A549 (cell line): ENCODE results near the gene CLSTN2.

Source experiments
- HOXB13 ChIP-seq: fragments of 250-450 bp; sonication (Bioruptor Pico); IDR thresholded peaks from 2 replicates; pipeline ENCODE4 v1.5.0; 2020; ENCODE audit warnings: low read depth, mild to moderate bottlenecking, moderate library complexity
- MAZ ChIP-seq: fragments of 150-350 bp; IDR thresholded peaks from 2 replicates; pipeline ENCODE4 v1.6.1; 2014; ENCODE audit warnings: antibody characterized with exemption, low read depth, low read length, borderline replicate concordance
- POLR2A ChIP-seq: IDR thresholded peaks from 2 replicates; pipeline ENCODE4 v1.6.1; 2012; ENCODE audit warnings: mild to moderate bottlenecking, low read length
- POLR2AphosphoS2 ChIP-seq: conservative IDR thresholded peaks from 2 replicates; pipeline ENCODE4 v1.6.1; 2012; ENCODE audit warnings: low read length, improper control_type of control experiment, inconsistent platforms
- RAD21 ChIP-seq, 2 experiments: fragments of >200 bp in 1 of 2; sonication (Bioruptor Twin) in 1 of 2; formaldehyde crosslinking in 1 of 2; IDR thresholded peaks in 1 of 2; conservative IDR thresholded peaks in 1 of 2; 2 replicates in 1 of 2; 3 replicates in 1 of 2; pipeline ENCODE4 v1.6.1; 2012 to 2018; ENCODE audit warnings: inconsistent platforms in 1 of 2
- SMC3 ChIP-seq: fragments of >200 bp; sonication (Bioruptor Twin); formaldehyde crosslinking; IDR thresholded peaks from 3 replicates; pipeline ENCODE4 v1.6.1; 2018; ENCODE audit warnings: inconsistent platforms
- TP53 ChIP-seq: fragments of 250-450 bp; sonication (Bioruptor Pico); IDR thresholded peaks from 2 replicates; pipeline ENCODE4 v1.5.0; 2021; ENCODE audit warnings: mild to moderate bottlenecking, moderate library complexity
- ZC3H11A ChIP-seq: fragments of 450-650 bp; IDR thresholded peaks from 2 replicates; pipeline ENCODE4 v1.6.1; 2014; ENCODE audit warnings: antibody characterized with exemption, mild to moderate bottlenecking
- TF ChIP-seq, protein P1 (sequence below): fragments of >200 bp; sonication (Bioruptor Twin); formaldehyde crosslinking; IDR thresholded peaks from 3 replicates; pipeline ENCODE4 v1.5.1; 2016
- TF ChIP-seq, protein P2 (sequence below): IDR thresholded peaks from 2 replicates; pipeline ENCODE4 v1.6.1; 2012; ENCODE audit warnings: low read depth, borderline replicate concordance

GRCh38 chr3:140459462-140459861 is 524.5 kb downstream of the CLSTN2 start:
- TF ChIP-seq, protein P1, sequence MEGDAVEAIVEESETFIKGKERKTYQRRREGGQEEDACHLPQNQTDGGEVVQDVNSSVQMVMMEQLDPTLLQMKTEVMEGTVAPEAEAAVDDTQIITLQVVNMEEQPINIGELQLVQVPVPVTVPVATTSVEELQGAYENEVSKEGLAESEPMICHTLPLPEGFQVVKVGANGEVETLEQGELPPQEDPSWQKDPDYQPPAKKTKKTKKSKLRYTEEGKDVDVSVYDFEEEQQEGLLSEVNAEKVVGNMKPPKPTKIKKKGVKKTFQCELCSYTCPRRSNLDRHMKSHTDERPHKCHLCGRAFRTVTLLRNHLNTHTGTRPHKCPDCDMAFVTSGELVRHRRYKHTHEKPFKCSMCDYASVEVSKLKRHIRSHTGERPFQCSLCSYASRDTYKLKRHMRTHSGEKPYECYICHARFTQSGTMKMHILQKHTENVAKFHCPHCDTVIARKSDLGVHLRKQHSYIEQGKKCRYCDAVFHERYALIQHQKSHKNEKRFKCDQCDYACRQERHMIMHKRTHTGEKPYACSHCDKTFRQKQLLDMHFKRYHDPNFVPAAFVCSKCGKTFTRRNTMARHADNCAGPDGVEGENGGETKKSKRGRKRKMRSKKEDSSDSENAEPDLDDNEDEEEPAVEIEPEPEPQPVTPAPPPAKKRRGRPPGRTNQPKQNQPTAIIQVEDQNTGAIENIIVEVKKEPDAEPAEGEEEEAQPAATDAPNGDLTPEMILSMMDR = no peak
- TF ChIP-seq HOXB13 (CRISPR knock-in tag) (no peak), POLR2AphosphoS2 (no peak), POLR2A (no peak), TP53 (CRISPR knock-in tag) (no peak), SMC3 (no peak), MAZ (no peak), RAD21 (conservative IDR thresholded peaks at IDR 0.05 in 1 of 2, IDR thresholded peaks at IDR 0.05 in 1 of 2) (no peak), ZC3H11A (no peak)
- TF ChIP-seq, protein P2, sequence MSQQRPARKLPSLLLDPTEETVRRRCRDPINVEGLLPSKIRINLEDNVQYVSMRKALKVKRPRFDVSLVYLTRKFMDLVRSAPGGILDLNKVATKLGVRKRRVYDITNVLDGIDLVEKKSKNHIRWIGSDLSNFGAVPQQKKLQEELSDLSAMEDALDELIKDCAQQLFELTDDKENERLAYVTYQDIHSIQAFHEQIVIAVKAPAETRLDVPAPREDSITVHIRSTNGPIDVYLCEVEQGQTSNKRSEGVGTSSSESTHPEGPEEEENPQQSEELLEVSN = no peak
